ENCODE data around the gene SKA2.

The SKA2 gene

GRCh38 chr17:59107306-59107670 lies 47.7 kb downstream of the SKA2 start:
- H3K9me3 ChIP-seq, result no peaks in the 10 kb centered on the region
- no peak for TF ChIP-seq CTCF (IDR thresholded peaks at IDR 0.05)
- peak overlapping the region; percentile 93 to 94 for H3K27ac ChIP-seq
- peaks cover 0 to 8% (median 0%) of the 10 kb centered on the region in 3 donors for H3K36me3 ChIP-seq
- no peak for DNase-seq
- H3K27me3 ChIP-seq, result no peaks in the 10 kb centered on the region
- H3K4me3 ChIP-seq, result peak overlapping the region; percentile 74 to 90
- H3K4me1 ChIP-seq, result peaks cover 0 to 38% (median 22%) of the 10 kb centered on the region in 4 donors
- intact Hi-C loops (cut with DNase I; ENCODE audit: low total_unique reads), result loop anchor here (2.0 to 5.0 kb wide), 2 partner anchors 48 to 1025 kb away; partner anchors contain the start of genes DYNLL2, PRR11 and SKA2

- intact Hi-C loops (cut with DNase I; ENCODE audit: low total_unique reads), result loop anchor here (2.0 to 5.0 kb wide), 2 partner anchors 48 to 1024 kb away; partner anchors contain the start of genes DYNLL2, PRR11 and SKA2
- peak within 1 kb of the TSS; percentile 74 to 90 for H3K4me3 ChIP-seq
- H3K27ac ChIP-seq, result peak within 1 kb of the TSS; percentile 93 to 94
- no peaks in the 10 kb centered on the region for H3K9me3 ChIP-seq
- H3K36me3 ChIP-seq, result peaks cover 0 to 8% (median 0%) of the 10 kb centered on the region in 3 donors
- peak in 1 of 2 experiments; percentile 9 for TF ChIP-seq CTCF (IDR thresholded peaks at IDR 0.05)
- H3K4me1 ChIP-seq, result peaks cover 0 to 38% (median 22%) of the 10 kb centered on the region in 4 donors
- DNase-seq, result peak; percentile 93 to 98
- no peaks in the 10 kb centered on the region for H3K27me3 ChIP-seq
Observed at GRCh38 chr17:59106463-59107305, 48.3 kb downstream of the SKA2 start, which contains the start of gene TRIM37. Gene TRIM37 (minus strand): TSS chr17:59106880. CDS start chr17:59106461, 419 bp downstream.

- no peaks in the 10 kb centered on the region for H3K27me3 ChIP-seq
- H3K27ac ChIP-seq, result peak overlapping the region; percentile 93 to 94
- peak; percentile 50 to 79 for DNase-seq
- intact Hi-C loops (cut with DNase I; ENCODE audit: low total_unique reads), result loop anchor here (2.0 to 5.0 kb wide), 2 partner anchors 49 to 1024 kb away; partner anchors contain the start of genes DYNLL2, PRR11 and SKA2
- peak overlapping the region; percentile 74 to 90 for H3K4me3 ChIP-seq
- H3K9me3 ChIP-seq, result no peaks in the 10 kb centered on the region
- TF ChIP-seq CTCF (IDR thresholded peaks at IDR 0.05), result no peak
- peaks cover 0 to 38% (median 22%) of the 10 kb centered on the region in 4 donors for H3K4me1 ChIP-seq
- peaks cover 0 to 8% (median 0%) of the 10 kb centered on the region in 3 donors for H3K36me3 ChIP-seq
Observed at GRCh38 chr17:59105852-59106462, 49.0 kb downstream of the SKA2 start.

GRCh38 chr17:59101178-59101577 lies 53.8 kb downstream of the SKA2 start:
- Histone ChIP-seq H3K27me3 (no peaks in the 10 kb centered on the region), H3K9me3 (no peaks in the 10 kb centered on the region), H3K27ac (no peak overlapping the region), H3K4me3 (no peak overlapping the region), H3K36me3 (peaks cover 10 to 26% (median 13%) of the 10 kb centered on the region in 3 donors), H3K4me1 (peaks cover 0 to 21% (median 13%) of the 10 kb centered on the region in 4 donors)
- intact Hi-C loops (cut with DNase I; ENCODE audit: low total_unique reads), result no loop called here
- DNase-seq, result no peak
- no peak for TF ChIP-seq CTCF (IDR thresholded peaks at IDR 0.05)

GRCh38 chr17:59097876-59098275 lies 57.1 kb downstream of the SKA2 start:
- no peaks in the 10 kb centered on the region for H3K9me3 ChIP-seq
- TF ChIP-seq CTCF (IDR thresholded peaks at IDR 0.05), result no peak
- no peak overlapping the region for H3K27ac ChIP-seq
- no peak overlapping the region for H3K4me3 ChIP-seq
- H3K36me3 ChIP-seq, result peaks cover 10 to 19% (median 13%) of the 10 kb centered on the region in 3 donors
- no peaks in the 10 kb centered on the region for H3K27me3 ChIP-seq
- H3K4me1 ChIP-seq, result peaks cover 0 to 22% (median 8%) of the 10 kb centered on the region in 4 donors
- no peak for DNase-seq
- intact Hi-C loops (cut with DNase I; ENCODE audit: low total_unique reads), result no loop called here

Data from tibial artery (tissue), 4 donors.